Breast epithelium (tissue), 3 donors: ENCODE data around the gene PKD1.

Source experiments
- POLR2A ChIP-seq: fragments of 450-650 bp; IDR thresholded peaks from one replicate; pipeline ENCODE4 v1.6.1; 2016; ENCODE audit warnings: antibody characterized with exemption, mild to moderate bottlenecking, moderate library complexity
- TF ChIP-seq, protein P1 (sequence below), 3 donors: fragments of 450-650 bp; IDR thresholded peaks; one replicate each; pipeline ENCODE4 v1.5.1; 2016 to 2017; ENCODE audit warnings: antibody characterized with exemption in 3 of 3, mild to moderate bottlenecking in 3 of 3, moderate library complexity in 3 of 3

DNA sequence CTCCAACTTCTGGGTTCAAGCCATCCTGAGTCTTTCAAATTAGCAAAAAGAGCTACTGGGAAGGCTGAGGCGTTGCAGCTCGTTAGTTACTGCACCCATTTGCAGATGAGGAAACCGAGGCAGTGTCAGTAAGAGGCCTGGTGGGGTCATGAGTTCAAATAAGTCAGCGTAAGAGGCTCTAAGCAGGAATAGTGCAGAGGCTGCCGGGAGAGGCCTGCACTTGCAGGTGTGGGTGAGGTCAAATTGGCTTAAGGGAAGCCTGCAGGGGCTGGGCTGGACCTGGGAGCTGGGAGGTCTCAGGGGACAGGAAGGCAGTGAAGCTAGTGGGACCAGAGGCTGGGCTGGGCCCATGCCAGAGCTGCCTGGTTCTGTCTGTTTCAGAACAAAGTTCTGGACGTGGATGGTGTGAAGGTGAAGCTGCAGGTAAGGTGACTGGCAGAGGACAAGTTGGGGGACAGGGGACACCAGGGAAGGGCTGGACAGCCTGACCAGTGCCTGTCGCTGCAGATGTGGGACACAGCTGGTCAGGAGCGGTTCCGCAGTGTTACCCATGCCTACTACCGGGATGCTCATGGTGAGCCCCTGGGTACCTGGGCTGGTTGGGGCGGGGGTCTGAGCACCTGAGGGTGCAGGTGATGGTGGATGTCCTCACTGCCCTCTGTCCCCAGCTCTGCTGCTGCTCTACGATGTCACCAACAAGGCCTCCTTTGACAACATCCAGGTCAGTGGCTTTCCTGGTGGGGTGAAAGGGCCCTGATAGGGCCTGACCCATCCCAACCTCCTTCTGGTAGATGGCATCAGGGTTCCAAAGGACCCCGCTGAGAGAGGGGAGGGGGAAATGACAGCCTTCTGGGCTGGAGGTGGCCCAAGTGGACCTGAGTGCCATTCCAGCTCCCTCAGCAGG, 15.7 kb upstream of the PKD1 start:
- TF ChIP-seq, protein P1, sequence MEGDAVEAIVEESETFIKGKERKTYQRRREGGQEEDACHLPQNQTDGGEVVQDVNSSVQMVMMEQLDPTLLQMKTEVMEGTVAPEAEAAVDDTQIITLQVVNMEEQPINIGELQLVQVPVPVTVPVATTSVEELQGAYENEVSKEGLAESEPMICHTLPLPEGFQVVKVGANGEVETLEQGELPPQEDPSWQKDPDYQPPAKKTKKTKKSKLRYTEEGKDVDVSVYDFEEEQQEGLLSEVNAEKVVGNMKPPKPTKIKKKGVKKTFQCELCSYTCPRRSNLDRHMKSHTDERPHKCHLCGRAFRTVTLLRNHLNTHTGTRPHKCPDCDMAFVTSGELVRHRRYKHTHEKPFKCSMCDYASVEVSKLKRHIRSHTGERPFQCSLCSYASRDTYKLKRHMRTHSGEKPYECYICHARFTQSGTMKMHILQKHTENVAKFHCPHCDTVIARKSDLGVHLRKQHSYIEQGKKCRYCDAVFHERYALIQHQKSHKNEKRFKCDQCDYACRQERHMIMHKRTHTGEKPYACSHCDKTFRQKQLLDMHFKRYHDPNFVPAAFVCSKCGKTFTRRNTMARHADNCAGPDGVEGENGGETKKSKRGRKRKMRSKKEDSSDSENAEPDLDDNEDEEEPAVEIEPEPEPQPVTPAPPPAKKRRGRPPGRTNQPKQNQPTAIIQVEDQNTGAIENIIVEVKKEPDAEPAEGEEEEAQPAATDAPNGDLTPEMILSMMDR (IDR thresholded peaks at IDR 0.05) = no peak
- TF ChIP-seq POLR2A = no peak
